T-helper 1 cell treated with Interleukin-12 subunit alpha and Interleukin-12 subunit beta and Interleukin-4 antibody, amounts not matched to agents 30 μg/mL and 1 μg/mL, for 36 hours (primary cell): ENCODE measurements around the gene SKP2.
"Not testable (repeated sequence)": the region's sequence is repeated elsewhere in the genome, so short reads cannot be mapped to it uniquely, and the experiment has no call there.

Source experiments
- H3K27ac Mint-ChIP-seq: one replicate; pipeline ENCODE4 v1.8.0; 2021; ENCODE audit warnings: mild to moderate bottlenecking, mixed read lengths
- H3K27me3 Mint-ChIP-seq: one replicate; pipeline ENCODE4 v1.8.0; 2021; ENCODE audit warnings: low read depth, mixed read lengths
- H3K36me3 Mint-ChIP-seq: one replicate; pipeline ENCODE4 v1.8.0; 2021; ENCODE audit warnings: low read depth, mixed read lengths
- H3K4me1 Mint-ChIP-seq: one replicate; pipeline ENCODE4 v1.8.0; 2021; ENCODE audit warnings: low read depth, mixed read lengths
- H3K4me3 Mint-ChIP-seq: one replicate; pipeline ENCODE4 v1.8.0; 2021; ENCODE audit warnings: mild to moderate bottlenecking, moderate library complexity, mixed read lengths
- H3K9me3 Mint-ChIP-seq: one replicate; pipeline ENCODE4 v1.8.0; 2021; ENCODE audit warnings: mixed read lengths

SKP2 gene

GRCh38 chr5:36172599-36172998 is 20.7 kb downstream of the SKP2 start:
- Mint-ChIP-seq H3K36me3 (peaks cover 47% of the 10 kb centered on the region), H3K4me1 (peaks cover 13% of the 10 kb centered on the region), H3K27ac (no peak overlapping the region), H3K4me3 (no peak overlapping the region), H3K27me3 (no peaks in the 10 kb centered on the region), H3K9me3 (no peaks in the 10 kb centered on the region)

GRCh38 chr5:36173426-36173825 is 21.5 kb downstream of the SKP2 start:
- Mint-ChIP-seq H3K27ac (no peak overlapping the region), H3K9me3 (no peaks in the 10 kb centered on the region), H3K36me3 (peaks cover 40% of the 10 kb centered on the region), H3K27me3 (no peaks in the 10 kb centered on the region), H3K4me3 (no peak overlapping the region), H3K4me1 (peaks cover 9% of the 10 kb centered on the region)

DNA sequence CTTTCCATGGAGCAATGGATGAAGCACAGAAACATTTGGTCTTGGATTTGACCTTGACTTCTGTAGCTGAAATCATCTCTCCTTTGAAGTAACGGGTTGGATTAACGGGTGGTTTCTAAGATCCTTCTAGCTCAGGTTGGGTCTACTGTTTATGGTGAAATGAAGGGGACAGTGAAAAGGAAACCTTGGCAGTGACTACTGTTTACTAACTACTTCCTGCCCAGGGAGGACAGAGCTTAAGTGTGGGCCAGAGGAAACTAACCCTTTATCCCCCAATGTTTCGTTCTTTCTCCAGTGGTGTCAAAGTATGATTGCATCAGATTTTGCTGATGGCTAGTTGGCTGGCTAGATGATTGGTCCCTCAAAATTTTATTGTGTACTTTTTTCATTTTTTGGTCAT is 22.2 kb downstream of the SKP2 start:
- Mint-ChIP-seq H3K9me3 (no peaks in the 10 kb centered on the region), H3K36me3 (peaks cover 40% of the 10 kb centered on the region), H3K27me3 (no peaks in the 10 kb centered on the region), H3K4me1 (peaks cover 4% of the 10 kb centered on the region), H3K27ac (no peak overlapping the region), H3K4me3 (no peak overlapping the region)

- H3K4me1 Mint-ChIP-seq, result peaks cover 4% of the 10 kb centered on the region
- H3K27me3 Mint-ChIP-seq, result no peaks in the 10 kb centered on the region
- H3K9me3 Mint-ChIP-seq, result no peaks in the 10 kb centered on the region
- H3K4me3 Mint-ChIP-seq, result no peak overlapping the region
- H3K27ac Mint-ChIP-seq, result no peak overlapping the region
- H3K36me3 Mint-ChIP-seq, result peaks cover 42% of the 10 kb centered on the region
Observed at GRCh38 chr5:36175043-36175442, 23.1 kb downstream of the SKP2 start.

GRCh38 chr5:36177154-36177553 is 25.2 kb downstream of the SKP2 start:
- Mint-ChIP-seq H3K4me3 (no peak overlapping the region), H3K27me3 (no peaks in the 10 kb centered on the region), H3K36me3 (peaks cover 56% of the 10 kb centered on the region), H3K9me3 (no peaks in the 10 kb centered on the region), H3K27ac (no peak overlapping the region), H3K4me1 (peaks cover 4% of the 10 kb centered on the region)

GRCh38 chr5:36177715-36178523 is 26.0 kb downstream of the SKP2 start:
- Mint-ChIP-seq H3K27ac (no peak overlapping the region), H3K36me3 (peaks cover 61% of the 10 kb centered on the region), H3K9me3 (no peaks in the 10 kb centered on the region), H3K4me3 (no peak overlapping the region), H3K27me3 (no peaks in the 10 kb centered on the region), H3K4me1 (peaks cover 4% of the 10 kb centered on the region)

- Mint-ChIP-seq H3K27ac (no peak overlapping the region), H3K27me3 (no peaks in the 10 kb centered on the region), H3K9me3 (no peaks in the 10 kb centered on the region), H3K36me3 (peaks cover 58% of the 10 kb centered on the region), H3K4me1 (peaks cover 4% of the 10 kb centered on the region), H3K4me3 (no peak overlapping the region)
Observed at GRCh38 chr5:36178524-36178890, 26.6 kb downstream of the SKP2 start.

- Mint-ChIP-seq H3K4me1 (peaks cover 2% of the 10 kb centered on the region), H3K9me3 (no peaks in the 10 kb centered on the region), H3K36me3 (peaks cover 54% of the 10 kb centered on the region), H3K27ac (no peak overlapping the region), H3K4me3 (no peak overlapping the region), H3K27me3 (no peaks in the 10 kb centered on the region)
Observed at GRCh38 chr5:36179950-36180349, 28.0 kb downstream of the SKP2 start.

DNA sequence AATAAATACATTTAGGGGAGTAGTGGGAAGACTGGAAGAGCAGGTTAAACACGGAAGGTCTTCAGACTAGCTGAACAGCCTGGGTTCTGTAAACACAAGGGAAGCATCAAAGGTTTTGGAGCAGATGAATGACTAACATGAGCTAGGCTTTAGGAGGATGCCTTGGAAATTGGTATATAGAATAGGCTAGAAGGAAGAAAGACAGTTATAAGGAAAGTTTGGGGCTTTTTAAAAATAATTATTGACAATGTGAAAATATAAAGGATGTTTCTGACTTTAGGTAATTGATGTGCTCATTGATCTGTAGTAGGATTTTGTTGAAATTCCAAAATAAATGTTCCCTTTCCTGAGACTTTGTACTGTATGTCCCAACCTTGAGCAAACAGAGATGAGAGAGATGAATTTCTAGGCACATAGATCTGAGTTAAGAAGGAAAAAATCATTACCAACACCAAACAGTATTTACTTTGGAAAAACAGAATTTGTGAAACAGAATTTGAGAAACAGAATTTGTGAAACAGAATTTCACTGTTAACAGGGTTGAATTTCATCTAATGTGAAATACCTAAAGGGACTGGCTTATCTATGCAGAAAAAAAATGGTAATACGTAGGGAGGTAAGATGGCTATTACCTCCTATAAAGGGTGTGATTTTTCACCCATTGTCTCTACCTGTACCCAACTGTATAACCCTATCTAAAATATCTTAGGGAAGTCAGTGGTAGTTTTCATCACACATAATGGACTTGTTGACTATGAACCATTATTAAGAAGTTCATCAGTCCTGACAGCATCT is 28.8 kb downstream of the SKP2 start:
- Mint-ChIP-seq H3K4me1 (peaks cover 2% of the 10 kb centered on the region), H3K4me3 (no peak overlapping the region), H3K9me3 (no peaks in the 10 kb centered on the region), H3K36me3 (peaks cover 58% of the 10 kb centered on the region), H3K27ac (no peak overlapping the region), H3K27me3 (no peaks in the 10 kb centered on the region)

- no peak overlapping the region for H3K4me3 Mint-ChIP-seq
- no peak overlapping the region for H3K27ac Mint-ChIP-seq
- H3K27me3 Mint-ChIP-seq, result no peaks in the 10 kb centered on the region
- H3K36me3 Mint-ChIP-seq, result peaks cover 61% of the 10 kb centered on the region
- H3K9me3 Mint-ChIP-seq, result no peaks in the 10 kb centered on the region
- peaks cover 2% of the 10 kb centered on the region for H3K4me1 Mint-ChIP-seq
Observed at GRCh38 chr5:36181774-36182173, 29.9 kb downstream of the SKP2 start.

DNA sequence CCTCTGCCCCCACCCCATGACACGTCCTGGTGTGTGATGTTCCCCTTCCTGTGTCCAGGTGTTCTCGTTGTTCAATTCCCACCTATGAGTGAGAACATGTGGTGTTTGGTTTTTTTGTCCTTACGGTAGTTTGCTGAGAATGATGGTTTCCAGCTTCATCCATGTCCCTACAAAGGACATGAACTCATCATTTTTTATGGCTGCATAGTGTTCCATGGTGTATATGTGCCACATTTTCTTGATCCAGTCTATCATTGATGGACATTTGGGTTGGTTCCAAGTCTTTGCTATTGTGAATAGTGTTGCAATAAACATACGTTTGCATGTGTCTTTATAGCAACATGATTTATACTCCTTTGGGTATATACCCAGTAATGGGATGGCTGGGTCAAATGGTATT is 32.5 kb downstream of the SKP2 start:
- H3K36me3 Mint-ChIP-seq, result peaks cover 69% of the 10 kb centered on the region
- not testable (repeated sequence) for H3K27me3 Mint-ChIP-seq, H3K4me1 Mint-ChIP-seq, H3K27ac Mint-ChIP-seq, H3K9me3 Mint-ChIP-seq, H3K4me3 Mint-ChIP-seq

DNA sequence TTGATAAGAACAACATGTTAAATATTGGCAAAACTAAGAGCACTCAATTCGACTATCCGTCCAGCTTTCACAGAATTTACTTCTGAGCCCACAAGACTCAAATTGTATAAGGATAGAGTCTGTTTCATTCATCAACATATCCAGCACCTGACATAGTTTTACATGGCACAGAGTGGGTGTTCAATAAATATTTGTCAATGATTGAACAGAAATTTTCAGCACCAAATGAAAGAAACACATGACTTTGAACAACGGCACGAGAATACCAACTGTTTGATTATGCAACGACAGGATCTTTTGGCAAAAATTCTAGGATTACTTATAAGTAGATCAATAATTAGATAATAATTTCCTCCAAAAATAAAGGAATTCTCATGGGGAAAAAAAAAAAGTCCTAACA is 41.8 kb downstream of the SKP2 start:
- peaks cover 3% of the 10 kb centered on the region for H3K9me3 Mint-ChIP-seq
- no peak overlapping the region for H3K27ac Mint-ChIP-seq
- peaks cover 21% of the 10 kb centered on the region for H3K36me3 Mint-ChIP-seq
- no peaks in the 10 kb centered on the region for H3K4me1 Mint-ChIP-seq
- no peaks in the 10 kb centered on the region for H3K27me3 Mint-ChIP-seq
- no peak overlapping the region for H3K4me3 Mint-ChIP-seq

GRCh38 chr5:36198281-36198680 is 46.4 kb downstream of the SKP2 start:
- no peaks in the 10 kb centered on the region for H3K27me3 Mint-ChIP-seq
- H3K4me1 Mint-ChIP-seq, result no peaks in the 10 kb centered on the region
- H3K4me3 Mint-ChIP-seq, result no peak overlapping the region
- no peaks in the 10 kb centered on the region for H3K9me3 Mint-ChIP-seq
- H3K27ac Mint-ChIP-seq, result no peak overlapping the region
- H3K36me3 Mint-ChIP-seq, result peaks cover 15% of the 10 kb centered on the region

DNA sequence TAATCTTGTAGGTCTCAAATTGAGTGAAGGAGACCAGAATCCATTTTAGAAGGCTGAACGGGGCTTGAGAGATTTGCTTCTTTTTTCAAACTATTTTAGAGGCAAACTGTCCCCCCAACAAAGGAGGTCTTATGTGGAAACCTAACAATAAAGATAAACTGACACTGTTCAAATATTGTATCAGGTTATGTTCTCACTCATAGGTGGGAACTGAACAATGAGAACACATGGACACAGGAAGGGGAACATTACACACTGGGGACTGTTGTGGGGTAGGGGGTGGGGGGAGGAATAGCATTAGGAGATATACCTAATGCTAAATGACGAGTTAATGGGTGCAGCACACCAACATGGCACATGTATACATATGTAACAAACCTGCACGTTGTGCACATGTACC is 46.9 kb downstream of the SKP2 start:
- not testable (repeated sequence) for H3K4me3 Mint-ChIP-seq, H3K27ac Mint-ChIP-seq, H3K27me3 Mint-ChIP-seq, H3K4me1 Mint-ChIP-seq, H3K9me3 Mint-ChIP-seq
- H3K36me3 Mint-ChIP-seq, result peaks cover 17% of the 10 kb centered on the region

DNA sequence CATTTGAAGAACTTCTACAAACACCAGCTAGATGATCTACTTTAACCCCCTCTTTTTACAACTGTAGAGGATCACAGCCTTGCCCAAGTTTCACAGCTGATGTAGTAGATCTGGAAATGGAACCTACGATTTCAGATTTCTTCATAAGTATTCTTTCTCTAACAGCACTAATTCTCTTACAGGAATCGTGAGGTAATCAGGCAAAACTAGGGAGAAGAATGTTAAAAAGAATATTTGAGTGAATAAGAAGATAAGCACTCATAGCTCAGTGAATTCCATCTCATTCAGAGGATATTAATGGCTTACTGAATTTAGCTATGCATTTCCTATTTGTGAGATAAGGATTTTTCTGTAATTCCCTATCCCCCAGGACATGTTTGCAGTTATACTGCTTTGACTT is 47.7 kb downstream of the SKP2 start:
- no peaks in the 10 kb centered on the region for H3K27me3 Mint-ChIP-seq
- H3K9me3 Mint-ChIP-seq, result no peaks in the 10 kb centered on the region
- no peak overlapping the region for H3K27ac Mint-ChIP-seq
- H3K36me3 Mint-ChIP-seq, result peaks cover 17% of the 10 kb centered on the region
- H3K4me1 Mint-ChIP-seq, result no peaks in the 10 kb centered on the region
- no peak overlapping the region for H3K4me3 Mint-ChIP-seq
